Peyer's patch (tissue), 4 donors: ENCODE data around the gene AFM.

Experiments used
- CTCF ChIP-seq, 6 experiments: fragments of 450-650 bp in 4 of 6; fragments of 200-600 bp in 2 of 6; sonication (generic) in 1 of 6; IDR thresholded peaks; one replicate each; pipeline ENCODE4 v1.5.1; 2017 to 2019; ENCODE audit warnings: antibody characterized with exemption in 6 of 6, mild to moderate bottlenecking in 3 of 6, moderate library complexity in 1 of 6
- POLR2A ChIP-seq, 2 donors: fragments of 450-650 bp; IDR thresholded peaks; one replicate each; pipeline ENCODE4 v1.5.1; 2017; ENCODE audit warnings: antibody characterized with exemption in 2 of 2, mild to moderate bottlenecking in 2 of 2, moderate library complexity in 2 of 2

GRCh38 chr4:73479323-73479722, 2.2 kb upstream of the AFM start:
- TF ChIP-seq CTCF (IDR thresholded peaks at IDR 0.05) (no peak), POLR2A (IDR thresholded peaks at IDR 0.05) (no peak)
